NCI-H1930 (cell line): Measurements from ENCODE around the gene NPTX1.

Experiments
- DNase-seq, 2 experiments: peaks; one replicate each; lab custom pipeline; 2025; lab: John Stamatoyannopoulos, UW

The NPTX1 gene

GRCh38 chr17:80426671-80427326 is 49.6 kb downstream of the NPTX1 start:
- peak; percentile 51 to 71 for DNase-seq

GRCh38 chr17:80425835-80426426 is 50.5 kb downstream of the NPTX1 start:
- DNase-seq = no peak

- DNase-seq = no peak
These were observed 51.3 kb downstream of the NPTX1 start for GRCh38 chr17:80424878-80425765.

- no peak for DNase-seq
These were observed 52.1 kb downstream of the NPTX1 start for GRCh38 chr17:80424261-80424660.

GRCh38 chr17:80423536-80424225 is 52.7 kb downstream of the NPTX1 start:
- DNase-seq = no peak

- DNase-seq = no peak
These were observed 53.4 kb downstream of the NPTX1 start for GRCh38 chr17:80422981-80423380.

GRCh38 chr17:80422276-80422675 is 54.1 kb downstream of the NPTX1 start:
- no peak for DNase-seq

- DNase-seq = no peak
These were observed 54.9 kb downstream of the NPTX1 start for GRCh38 chr17:80421381-80422090.

GRCh38 chr17:80419255-80419654 is 57.2 kb downstream of the NPTX1 start:
- no peak for DNase-seq

- DNase-seq = no peak
These were observed 57.8 kb downstream of the NPTX1 start for GRCh38 chr17:80418589-80418988.
